VCaP (cell line): ENCODE measurements around the gene RETREG1.

ENCODE experiments used
- H3K27ac ChIP-seq: fragments of 450-650 bp; 2 replicates; pipeline ENCODE4 v1.5.1; 2017
- CTCF ChIP-seq: fragments of 450-650 bp; conservative IDR thresholded peaks from 2 replicates; pipeline ENCODE4 v1.5.1; 2017; ENCODE audit warnings: mild to moderate bottlenecking, moderate library complexity

Gene RETREG1

GRCh38 chr5:16616536-16617273 is at the start of gene RETREG1:
Gene RETREG1 (minus strand): TSS chr5:16616997. CDS start chr5:16616971, 26 bp downstream.
- no peak for TF ChIP-seq CTCF
- H3K27ac ChIP-seq = peak within 1 kb of the TSS; percentile 95

GRCh38 chr5:16666130-16666882 is 49.5 kb upstream of the RETREG1 start:
- TF ChIP-seq CTCF = no peak
- peak overlapping the region; percentile 82 for H3K27ac ChIP-seq

- no peak for TF ChIP-seq CTCF
- peak overlapping the region; percentile 82 for H3K27ac ChIP-seq
Measured at GRCh38 chr5:16665601-16666000, 48.8 kb upstream of the RETREG1 start.

GRCh38 chr5:16664368-16664767 is 47.6 kb upstream of the RETREG1 start:
- no peak for TF ChIP-seq CTCF
- no peak overlapping the region for H3K27ac ChIP-seq

- no peak for TF ChIP-seq CTCF
- no peak overlapping the region for H3K27ac ChIP-seq
Measured at GRCh38 chr5:16663840-16664239, 47.0 kb upstream of the RETREG1 start.

- H3K27ac ChIP-seq = no peak overlapping the region
- TF ChIP-seq CTCF = no peak
Measured at GRCh38 chr5:16661713-16662112, 44.9 kb upstream of the RETREG1 start.

GRCh38 chr5:16660982-16661381 is 44.2 kb upstream of the RETREG1 start:
- TF ChIP-seq CTCF = no peak
- no peak overlapping the region for H3K27ac ChIP-seq
